HEK293 (cell line): Measurements from ENCODE around the gene CPA4.

Experiments used
- MYNN ChIP-seq: fragments of 450-650 bp; formaldehyde crosslinking; IDR thresholded peaks from 2 replicates; pipeline ENCODE4 v1.5.1; 2016; ENCODE audit warnings: missing biosample characterization, missing genetic modification characterization, borderline replicate concordance
- RBAK ChIP-seq: fragments of 450-650 bp; formaldehyde crosslinking; IDR thresholded peaks from 2 replicates; pipeline ENCODE4 v1.5.1; 2016; ENCODE audit warnings: missing biosample characterization, missing genetic modification characterization
- ZNF621 ChIP-seq: fragments of 450-650 bp; formaldehyde crosslinking; IDR thresholded peaks from 2 replicates; pipeline ENCODE4 v1.5.1; 2017; ENCODE audit warnings: missing biosample characterization, missing genetic modification characterization
- TF ChIP-seq, protein P1 (sequence below): fragments of 450-650 bp; formaldehyde crosslinking; IDR thresholded peaks from 2 replicates; pipeline ENCODE4 v1.5.1; 2016; ENCODE audit warnings: missing biosample characterization, missing genetic modification characterization
- TF ChIP-seq, protein P2 (sequence below): fragments of 450-650 bp; formaldehyde crosslinking; IDR thresholded peaks from 2 replicates; pipeline ENCODE4 v1.5.1; 2016; ENCODE audit warnings: missing biosample characterization, missing genetic modification characterization
- TF ChIP-seq, protein P3 (sequence below): fragments of 450-650 bp; formaldehyde crosslinking; IDR thresholded peaks from 2 replicates; pipeline ENCODE4 v1.5.1; 2016; ENCODE audit warnings: missing biosample characterization, missing genetic modification characterization, low read depth

DNA sequence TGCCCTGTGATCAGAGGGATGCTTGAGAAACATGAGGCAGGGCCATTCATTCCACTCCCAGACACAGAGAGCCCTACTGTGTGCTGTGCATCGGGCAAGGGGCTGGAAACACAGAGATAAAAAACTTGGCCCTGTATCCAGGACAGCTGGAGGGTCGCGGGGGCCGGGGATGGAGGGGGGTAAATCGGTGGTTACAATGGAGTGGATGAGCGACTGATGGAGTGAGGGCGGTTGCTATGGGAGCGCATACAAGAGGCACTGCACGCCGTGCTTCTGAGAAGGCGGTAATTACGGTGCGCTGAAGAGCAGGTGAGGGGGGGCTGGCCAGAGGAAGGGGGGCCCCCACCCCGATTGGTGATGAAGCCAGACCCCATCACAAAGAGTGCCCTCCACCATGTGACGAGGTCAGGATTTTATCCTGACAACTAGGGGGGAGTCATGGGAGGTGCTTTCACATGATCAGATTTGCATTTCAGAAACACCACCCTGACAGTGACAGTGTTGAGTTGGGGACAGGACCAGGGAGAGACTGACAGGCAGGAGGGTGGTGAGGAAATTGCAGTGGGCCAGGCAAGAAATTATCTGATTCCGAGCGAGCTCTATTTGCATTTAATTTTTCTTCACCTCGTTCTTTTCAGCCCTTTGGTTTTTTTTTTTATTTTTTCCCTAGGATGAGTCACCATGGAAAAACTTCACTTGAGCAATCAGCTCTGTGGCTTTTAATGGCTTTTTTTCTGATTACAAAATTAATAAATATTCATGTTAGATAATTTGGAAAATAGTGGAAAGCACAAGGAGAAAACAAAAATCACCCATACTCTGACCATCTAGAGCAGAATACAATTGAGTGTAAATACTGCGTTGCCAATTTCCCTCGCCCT lies 59.5 kb downstream of the CPA4 start:
- TF ChIP-seq, protein P1, sequence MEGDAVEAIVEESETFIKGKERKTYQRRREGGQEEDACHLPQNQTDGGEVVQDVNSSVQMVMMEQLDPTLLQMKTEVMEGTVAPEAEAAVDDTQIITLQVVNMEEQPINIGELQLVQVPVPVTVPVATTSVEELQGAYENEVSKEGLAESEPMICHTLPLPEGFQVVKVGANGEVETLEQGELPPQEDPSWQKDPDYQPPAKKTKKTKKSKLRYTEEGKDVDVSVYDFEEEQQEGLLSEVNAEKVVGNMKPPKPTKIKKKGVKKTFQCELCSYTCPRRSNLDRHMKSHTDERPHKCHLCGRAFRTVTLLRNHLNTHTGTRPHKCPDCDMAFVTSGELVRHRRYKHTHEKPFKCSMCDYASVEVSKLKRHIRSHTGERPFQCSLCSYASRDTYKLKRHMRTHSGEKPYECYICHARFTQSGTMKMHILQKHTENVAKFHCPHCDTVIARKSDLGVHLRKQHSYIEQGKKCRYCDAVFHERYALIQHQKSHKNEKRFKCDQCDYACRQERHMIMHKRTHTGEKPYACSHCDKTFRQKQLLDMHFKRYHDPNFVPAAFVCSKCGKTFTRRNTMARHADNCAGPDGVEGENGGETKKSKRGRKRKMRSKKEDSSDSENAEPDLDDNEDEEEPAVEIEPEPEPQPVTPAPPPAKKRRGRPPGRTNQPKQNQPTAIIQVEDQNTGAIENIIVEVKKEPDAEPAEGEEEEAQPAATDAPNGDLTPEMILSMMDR: no peak
- TF ChIP-seq, protein P2, sequence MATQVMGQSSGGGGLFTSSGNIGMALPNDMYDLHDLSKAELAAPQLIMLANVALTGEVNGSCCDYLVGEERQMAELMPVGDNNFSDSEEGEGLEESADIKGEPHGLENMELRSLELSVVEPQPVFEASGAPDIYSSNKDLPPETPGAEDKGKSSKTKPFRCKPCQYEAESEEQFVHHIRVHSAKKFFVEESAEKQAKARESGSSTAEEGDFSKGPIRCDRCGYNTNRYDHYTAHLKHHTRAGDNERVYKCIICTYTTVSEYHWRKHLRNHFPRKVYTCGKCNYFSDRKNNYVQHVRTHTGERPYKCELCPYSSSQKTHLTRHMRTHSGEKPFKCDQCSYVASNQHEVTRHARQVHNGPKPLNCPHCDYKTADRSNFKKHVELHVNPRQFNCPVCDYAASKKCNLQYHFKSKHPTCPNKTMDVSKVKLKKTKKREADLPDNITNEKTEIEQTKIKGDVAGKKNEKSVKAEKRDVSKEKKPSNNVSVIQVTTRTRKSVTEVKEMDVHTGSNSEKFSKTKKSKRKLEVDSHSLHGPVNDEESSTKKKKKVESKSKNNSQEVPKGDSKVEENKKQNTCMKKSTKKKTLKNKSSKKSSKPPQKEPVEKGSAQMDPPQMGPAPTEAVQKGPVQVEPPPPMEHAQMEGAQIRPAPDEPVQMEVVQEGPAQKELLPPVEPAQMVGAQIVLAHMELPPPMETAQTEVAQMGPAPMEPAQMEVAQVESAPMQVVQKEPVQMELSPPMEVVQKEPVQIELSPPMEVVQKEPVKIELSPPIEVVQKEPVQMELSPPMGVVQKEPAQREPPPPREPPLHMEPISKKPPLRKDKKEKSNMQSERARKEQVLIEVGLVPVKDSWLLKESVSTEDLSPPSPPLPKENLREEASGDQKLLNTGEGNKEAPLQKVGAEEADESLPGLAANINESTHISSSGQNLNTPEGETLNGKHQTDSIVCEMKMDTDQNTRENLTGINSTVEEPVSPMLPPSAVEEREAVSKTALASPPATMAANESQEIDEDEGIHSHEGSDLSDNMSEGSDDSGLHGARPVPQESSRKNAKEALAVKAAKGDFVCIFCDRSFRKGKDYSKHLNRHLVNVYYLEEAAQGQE (tag by site-specific recombination): no peak
- TF ChIP-seq ZNF621 (tag by site-specific recombination) (no peak), RBAK (no peak), MYNN (tag by site-specific recombination) (no peak)
- TF ChIP-seq, protein P3, sequence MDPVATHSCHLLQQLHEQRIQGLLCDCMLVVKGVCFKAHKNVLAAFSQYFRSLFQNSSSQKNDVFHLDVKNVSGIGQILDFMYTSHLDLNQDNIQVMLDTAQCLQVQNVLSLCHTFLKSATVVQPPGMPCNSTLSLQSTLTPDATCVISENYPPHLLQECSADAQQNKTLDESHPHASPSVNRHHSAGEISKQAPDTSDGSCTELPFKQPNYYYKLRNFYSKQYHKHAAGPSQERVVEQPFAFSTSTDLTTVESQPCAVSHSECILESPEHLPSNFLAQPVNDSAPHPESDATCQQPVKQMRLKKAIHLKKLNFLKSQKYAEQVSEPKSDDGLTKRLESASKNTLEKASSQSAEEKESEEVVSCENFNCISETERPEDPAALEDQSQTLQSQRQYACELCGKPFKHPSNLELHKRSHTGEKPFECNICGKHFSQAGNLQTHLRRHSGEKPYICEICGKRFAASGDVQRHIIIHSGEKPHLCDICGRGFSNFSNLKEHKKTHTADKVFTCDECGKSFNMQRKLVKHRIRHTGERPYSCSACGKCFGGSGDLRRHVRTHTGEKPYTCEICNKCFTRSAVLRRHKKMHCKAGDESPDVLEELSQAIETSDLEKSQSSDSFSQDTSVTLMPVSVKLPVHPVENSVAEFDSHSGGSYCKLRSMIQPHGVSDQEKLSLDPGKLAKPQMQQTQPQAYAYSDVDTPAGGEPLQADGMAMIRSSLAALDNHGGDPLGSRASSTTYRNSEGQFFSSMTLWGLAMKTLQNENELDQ: no peak
